ENCODE results near the gene SYT9.

- TF ChIP-seq POLR2A (IDR thresholded peaks at IDR 0.05; ENCODE audit: low read depth, low read length) (no peak), CTCF (IDR thresholded peaks at IDR 0.05 in 2 of 3, conservative IDR thresholded peaks at IDR 0.05 in 1 of 3; ENCODE audit: control insufficient read depth in 2 of 3, extremely low read depth in 1 of 3, insufficient read depth in 1 of 3, low read depth in 3 of 3, low read length in 3 of 3) (no peak), ELK1 (IDR thresholded peaks at IDR 0.05; ENCODE audit: low read depth, low read length) (no peak), USF2 (IDR thresholded peaks at IDR 0.05; ENCODE audit: borderline replicate concordance, low read depth, low read length) (no peak)
These were observed 6.4 kb upstream of the SYT9 start for GRCh38 chr11:7245341-7245740.

Measured in GM12878 (cell line).